HG02943 (cell line): ENCODE measurements around the gene TBATA.
A peak's percentile ranks its signal among the peaks of the same experiment; 100 is the strongest.

Experiments used
- ATAC-seq: cut with Tn5 transposase; IDR thresholded peaks from one replicate; pipeline ENCODE4 v1.9.1; 2021; ENCODE audit warnings: mild to moderate bottlenecking, low read depth, moderate library complexity; ENCODE audit not compliant: unreplicated experiment

Gene TBATA

GRCh38 chr10:70785190-70785589, at the start of gene TBATA:
TSS of gene TBATA (minus strand) at chr10:70785377. CDS start at chr10:70783379, 1,998 bp downstream.
- ATAC-seq, result no peak

- ATAC-seq, result no peak
Observed at GRCh38 chr10:70834441-70835151, 49.4 kb upstream of the TBATA start.

GRCh38 chr10:70834021-70834420, 48.8 kb upstream of the TBATA start:
- no peak for ATAC-seq

- no peak for ATAC-seq
Observed at GRCh38 chr10:70833601-70834000, 48.4 kb upstream of the TBATA start.

DNA sequence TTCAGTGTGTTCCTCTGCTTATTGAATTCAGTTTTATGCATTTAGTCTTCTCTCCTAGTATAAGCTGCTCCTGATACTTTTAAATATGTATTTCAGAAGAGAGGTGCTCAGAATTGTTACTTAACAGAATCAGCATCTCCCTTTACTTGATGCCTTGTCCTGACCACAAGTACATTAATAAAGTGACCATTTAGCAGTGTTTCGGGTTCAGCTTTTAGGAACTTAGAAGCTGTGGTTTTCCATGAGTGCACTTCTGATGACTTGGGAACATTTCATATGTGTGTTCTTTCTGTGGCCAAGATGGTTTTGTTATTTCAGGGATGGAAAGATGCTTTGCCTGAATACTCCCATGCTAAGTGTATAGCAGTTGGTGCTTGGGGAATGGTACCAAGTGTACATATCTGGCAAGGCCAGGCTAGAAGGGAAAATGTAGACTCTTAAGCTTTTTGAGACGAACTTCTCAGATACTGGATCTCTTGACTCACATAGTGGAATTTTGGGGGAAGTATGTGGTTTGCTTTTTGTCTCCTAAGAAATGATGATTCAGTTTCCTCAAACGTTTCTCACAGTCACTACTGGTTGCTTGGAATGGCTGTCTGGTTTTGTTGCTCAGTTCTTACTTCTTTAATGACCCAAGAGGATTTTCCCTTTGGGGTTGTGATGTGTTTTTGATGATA, 47.8 kb upstream of the TBATA start:
- no peak for ATAC-seq

DNA sequence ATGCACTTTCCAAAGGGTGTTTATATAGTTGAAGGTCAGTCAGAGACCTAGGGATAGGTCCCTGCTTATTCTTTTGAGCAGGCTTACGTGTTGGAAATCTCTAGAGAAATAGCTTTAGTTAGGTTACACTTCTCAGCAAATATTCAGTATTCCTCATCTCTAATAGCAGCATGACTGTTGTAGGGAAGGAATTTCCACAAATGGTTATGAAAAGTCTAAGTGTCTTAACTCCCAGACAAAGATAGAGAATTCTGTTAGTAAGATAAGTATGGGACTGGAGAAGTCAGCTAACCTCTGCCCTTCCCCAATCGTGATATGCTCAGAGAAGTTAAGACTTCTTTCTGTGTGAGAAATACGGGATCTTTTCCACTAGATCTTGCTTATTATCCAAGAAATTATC, 47.0 kb upstream of the TBATA start:
- ATAC-seq, result no peak

- ATAC-seq, result no peak
Observed at GRCh38 chr10:70830164-70830563, 45.0 kb upstream of the TBATA start.

DNA sequence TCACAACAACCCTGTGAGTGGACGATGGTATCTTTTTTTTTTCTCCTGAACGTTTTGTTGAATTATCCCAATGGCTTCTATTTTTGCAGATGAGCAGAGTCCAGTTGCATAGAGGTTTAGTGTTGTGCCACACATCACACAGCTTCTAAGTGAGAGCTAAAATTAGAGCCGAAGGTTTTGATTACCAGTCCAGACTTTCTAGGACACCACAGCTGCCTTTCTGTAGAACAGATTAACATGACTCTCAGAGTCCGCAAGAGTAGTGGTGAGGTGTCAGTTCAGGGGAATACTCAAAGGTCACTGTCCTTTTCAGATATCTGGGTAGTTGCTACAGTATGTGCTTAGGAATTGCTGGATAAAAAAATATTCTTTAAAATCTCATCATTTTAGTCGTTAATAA, 44.4 kb upstream of the TBATA start:
- no peak for ATAC-seq

- ATAC-seq, result no peak
Observed at GRCh38 chr10:70828923-70829322, 43.7 kb upstream of the TBATA start.

DNA sequence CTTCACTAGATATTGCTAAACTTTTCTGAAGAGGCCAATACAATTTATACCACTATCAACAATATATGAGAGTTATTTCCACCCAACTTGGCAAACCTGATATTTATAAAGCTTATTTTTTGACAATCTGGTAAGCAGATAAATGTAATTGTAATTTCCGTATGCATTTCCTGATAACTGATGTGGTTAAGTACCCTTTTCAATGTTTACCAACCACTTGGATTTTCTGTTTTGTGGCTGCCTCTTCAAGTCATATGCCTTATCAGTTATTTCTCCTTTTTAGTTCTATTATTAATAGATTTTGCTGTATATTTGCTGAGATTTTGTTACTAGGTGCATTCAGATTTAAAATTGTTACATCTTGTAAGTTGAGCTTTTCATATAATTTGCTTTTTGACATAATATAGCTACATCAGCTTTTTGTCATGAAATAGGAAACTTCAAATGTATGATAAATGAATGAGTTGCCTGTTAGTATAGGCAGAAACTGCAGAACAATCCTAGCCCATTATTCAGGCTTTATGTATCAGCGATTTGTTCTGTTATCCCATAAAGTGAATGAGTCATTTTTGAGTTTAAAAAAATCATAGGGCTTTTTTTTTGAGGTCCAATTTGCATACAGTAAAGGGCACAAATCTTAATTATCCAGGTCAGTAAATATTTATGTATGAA, 42.0 kb upstream of the TBATA start:
- ATAC-seq, result no peak

DNA sequence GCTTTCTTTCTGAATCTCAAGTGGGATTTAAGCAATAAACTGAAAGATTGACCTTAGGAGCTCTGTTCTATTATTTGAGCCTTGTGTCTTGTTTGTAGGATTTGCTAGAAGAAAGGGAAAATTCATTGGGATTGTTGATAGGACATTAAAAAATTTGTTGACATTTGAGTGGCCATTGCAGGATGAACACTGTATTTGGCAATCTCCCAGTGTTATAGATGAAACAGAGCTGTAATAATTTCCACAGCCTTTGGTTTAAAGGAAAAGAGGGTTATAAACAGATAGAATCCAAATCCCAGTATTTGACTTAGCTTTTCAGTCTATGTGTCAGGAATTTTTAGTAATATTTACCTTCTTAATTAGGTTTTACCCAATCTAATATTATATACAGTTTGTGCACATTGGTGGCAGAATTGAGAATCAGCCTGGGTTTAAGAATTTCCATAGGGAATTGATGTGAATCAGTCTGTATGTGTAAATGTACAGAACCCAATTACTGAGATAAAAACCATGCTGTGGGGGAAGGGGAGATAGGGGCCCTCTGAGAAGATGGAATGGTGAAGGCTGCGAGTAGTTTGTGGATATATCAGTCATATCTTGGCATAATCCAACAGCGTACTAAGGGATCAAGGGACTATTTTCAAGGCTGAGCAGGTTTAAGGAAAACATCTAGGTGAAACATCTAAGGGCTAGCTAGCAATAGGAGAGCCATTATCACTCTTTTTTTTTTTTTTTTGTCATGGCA, 37.1 kb upstream of the TBATA start:
- no peak for ATAC-seq

DNA sequence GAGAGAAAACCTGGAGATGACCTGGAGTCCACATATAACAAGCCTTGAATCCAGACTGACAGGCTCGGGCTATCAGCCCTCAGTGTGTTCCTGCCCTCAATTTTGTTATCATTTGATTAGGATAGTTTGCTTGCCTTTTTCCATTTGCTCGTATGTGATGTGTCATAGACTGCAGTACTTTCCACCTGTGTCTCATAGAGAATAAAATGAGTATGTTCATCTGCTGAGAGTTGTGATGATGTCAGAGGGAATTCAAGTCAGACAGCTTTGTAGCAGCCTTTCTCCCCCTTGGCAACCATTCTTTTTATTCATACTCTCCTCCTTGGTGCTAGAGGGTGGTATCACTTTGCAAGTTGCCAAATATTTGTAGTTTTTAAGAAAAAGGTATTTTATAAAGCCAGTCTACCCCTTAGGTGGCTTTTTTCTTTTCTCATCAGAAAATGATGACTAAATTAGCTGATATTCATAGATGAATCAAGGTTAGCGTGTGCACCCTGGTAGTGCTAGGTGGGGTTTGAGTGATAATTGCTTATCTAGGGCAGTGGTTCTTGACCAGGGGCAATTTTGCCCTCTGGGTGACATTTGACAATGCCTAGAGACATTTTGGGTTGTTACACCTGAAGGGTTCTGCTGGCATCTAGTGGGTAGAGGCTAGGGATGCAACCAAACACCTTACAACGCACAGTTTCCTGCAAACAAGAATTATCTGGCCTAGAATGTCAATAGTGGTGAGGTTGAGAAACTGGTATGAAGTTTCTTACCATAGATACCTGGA, 36.0 kb upstream of the TBATA start:
- ATAC-seq, result no peak

DNA sequence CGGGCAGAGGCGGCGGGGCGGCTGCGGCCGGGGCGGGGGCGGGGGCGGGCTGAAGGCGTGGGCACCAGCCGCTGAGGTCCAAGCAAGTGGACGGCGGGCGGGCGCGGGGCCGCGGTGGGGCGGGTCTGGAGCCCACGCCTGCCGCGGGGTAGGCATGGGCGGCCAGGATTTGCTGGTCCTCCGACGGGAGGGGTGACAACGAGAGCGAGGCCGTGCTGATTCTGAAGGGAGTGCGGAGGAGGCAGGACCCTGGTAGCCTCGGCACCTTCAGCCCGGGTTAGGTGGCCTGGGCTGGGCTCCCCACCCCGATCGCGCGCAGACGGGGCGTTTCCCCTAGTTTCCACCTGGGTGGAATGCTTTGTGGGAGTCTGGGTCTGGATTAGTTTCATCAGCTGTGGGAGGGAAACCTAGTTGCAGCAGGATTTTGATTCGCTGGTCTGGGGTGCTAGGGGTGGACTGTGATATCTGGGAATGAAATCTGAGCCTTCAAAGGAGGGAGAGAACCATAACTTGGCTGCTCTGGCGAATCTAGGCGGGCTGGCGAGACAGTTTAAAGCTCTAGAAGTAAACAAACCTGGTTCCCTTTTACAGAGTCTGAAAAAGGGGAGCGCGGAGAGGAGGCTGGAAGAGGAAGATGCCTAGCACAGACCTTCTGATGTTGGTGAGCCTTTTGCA, 31.2 kb upstream of the TBATA start:
- ATAC-seq, result peak; percentile 37

- ATAC-seq, result peak; percentile 68
Observed at GRCh38 chr10:70815504-70816219, 30.5 kb upstream of the TBATA start, which contains the start of gene SGPL1. TSS of gene SGPL1 (plus strand) at chr10:70815948. CDS start at chr10:70816854, 906 bp downstream.

- no peak for ATAC-seq
Observed at GRCh38 chr10:70814126-70814525, 28.9 kb upstream of the TBATA start.

DNA sequence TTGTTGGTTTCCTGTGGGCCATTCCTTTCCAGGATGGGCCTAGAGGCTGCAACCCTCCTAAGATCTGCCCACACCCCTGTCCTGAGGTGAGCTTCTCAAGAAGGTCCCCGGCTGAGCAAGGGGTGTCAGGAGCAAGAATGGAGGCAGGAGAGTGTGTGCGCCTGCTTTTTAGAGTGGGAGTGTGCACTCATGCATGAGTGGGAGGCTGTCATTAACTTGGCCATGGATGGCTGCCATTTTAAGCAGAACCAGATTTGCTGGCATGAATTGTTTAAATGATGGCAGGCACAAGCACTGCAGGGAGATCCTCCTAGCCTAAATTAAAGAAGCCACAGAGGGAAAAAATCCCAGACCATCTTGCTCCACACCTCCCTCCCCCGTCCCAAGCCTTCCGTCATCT, 27.6 kb upstream of the TBATA start:
- ATAC-seq, result no peak

GRCh38 chr10:70811881-70812280, 26.7 kb upstream of the TBATA start:
- ATAC-seq, result no peak

GRCh38 chr10:70810967-70811366, 25.8 kb upstream of the TBATA start:
- no peak for ATAC-seq

- no peak for ATAC-seq
Observed at GRCh38 chr10:70809726-70810125, 24.5 kb upstream of the TBATA start.
